ENCODE data around the gene SORCS2. TPM values are rescaled to one million over a fixed set of nuclear protein-coding genes. Genes with fewer than 3 reads are reported as not detected.

Gene SORCS2
- total and polyA plus RNA-seq, 2 of the 8 experiments (the other 6 are each of a cell fraction or from before 2014, with no cell fraction given): 0.36 to 1.8 TPM

GRCh38 chr4:7426525-7427171 is 234.3 kb downstream of the SORCS2 start (continued):
- TF ChIP-seq CBX8 (IDR thresholded peaks at IDR 0.05; ENCODE audit: borderline replicate concordance, low read depth, low read length): no peak
- no peak for TF ChIP-seq KDM5A (IDR thresholded peaks at IDR 0.05; ENCODE audit: low read length)
- no peak for TF ChIP-seq POLR2A (IDR thresholded peaks at IDR 0.05; ENCODE audit: control extremely low read depth in 1 of 2, low read depth in 2 of 2, low read length in 2 of 2)
- no peak for TF ChIP-seq MAFK (IDR thresholded peaks at IDR 0.05; ENCODE audit: low read depth, low read length)
- no peak for TF ChIP-seq RBBP5 (IDR thresholded peaks at IDR 0.05; ENCODE audit: borderline replicate concordance, low read depth, low read length)
- no peak for TF ChIP-seq SP4 (IDR thresholded peaks at IDR 0.05; ENCODE audit: low read length)
- no peak for TF ChIP-seq PHF8 (conservative IDR thresholded peaks at IDR 0.05; ENCODE audit: low read depth, low read length)
- no peak for TF ChIP-seq SAP30 (IDR thresholded peaks at IDR 0.05; ENCODE audit: insufficient read depth, insufficient replicate concordance, low read length)
